ENCODE data around the gene TCERG1L.

Gene TCERG1L

DNA sequence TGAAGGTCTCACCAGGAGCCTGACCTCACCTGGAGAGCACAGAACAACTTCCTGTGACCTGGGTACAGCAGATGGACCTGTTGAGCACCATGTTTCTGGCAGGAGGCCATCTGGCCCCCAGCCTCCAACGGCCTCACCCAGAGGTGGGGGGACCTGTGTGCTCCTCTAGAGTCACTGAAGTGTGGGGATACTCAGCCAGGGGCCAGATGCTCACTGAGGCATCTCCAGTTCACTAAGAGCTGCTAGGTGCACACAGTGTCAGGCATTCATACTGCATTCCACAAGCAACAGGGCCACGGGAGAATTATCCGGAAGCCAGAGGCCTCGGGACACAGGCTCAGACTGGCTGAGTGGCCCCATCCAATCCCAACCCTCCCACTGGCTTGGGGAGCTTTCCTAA, 161.4 kb downstream of the TCERG1L start:
- no peak overlapping the region for H3K9ac ChIP-seq (ENCODE audit: low read depth, low read length)
- no peak overlapping the region for H3K4me3 ChIP-seq (ENCODE audit: low read length)
- no peak overlapping the region for H3K4me2 ChIP-seq (ENCODE audit: low read length)
- no peaks in the 10 kb centered on the region for H3K36me3 ChIP-seq (ENCODE audit: insufficient read depth, low read length)
- H3K27me3 ChIP-seq (ENCODE audit: control insufficient read depth, insufficient read depth, low read length) = no peaks in the 10 kb centered on the region
- peaks cover 30% of the 10 kb centered on the region for H3K9me3 ChIP-seq (replicated peaks; ENCODE audit: low read length)
- no peaks in the 10 kb centered on the region for H3K4me1 ChIP-seq (ENCODE audit: control insufficient read depth, insufficient read depth, low read length)

GRCh38 chr10:131149586-131149985, 161.9 kb downstream of the TCERG1L start:
- H3K4me1 ChIP-seq (ENCODE audit: control insufficient read depth, insufficient read depth, low read length) = no peaks in the 10 kb centered on the region
- no peak overlapping the region for H3K9ac ChIP-seq (ENCODE audit: low read depth, low read length)
- H3K27me3 ChIP-seq (ENCODE audit: control insufficient read depth, insufficient read depth, low read length) = no peaks in the 10 kb centered on the region
- no peak overlapping the region for H3K4me3 ChIP-seq (ENCODE audit: low read length)
- H3K4me2 ChIP-seq (ENCODE audit: low read length) = no peak overlapping the region
- H3K9me3 ChIP-seq (replicated peaks; ENCODE audit: low read length) = peaks cover 24% of the 10 kb centered on the region
- no peaks in the 10 kb centered on the region for H3K36me3 ChIP-seq (ENCODE audit: insufficient read depth, low read length)

DNA sequence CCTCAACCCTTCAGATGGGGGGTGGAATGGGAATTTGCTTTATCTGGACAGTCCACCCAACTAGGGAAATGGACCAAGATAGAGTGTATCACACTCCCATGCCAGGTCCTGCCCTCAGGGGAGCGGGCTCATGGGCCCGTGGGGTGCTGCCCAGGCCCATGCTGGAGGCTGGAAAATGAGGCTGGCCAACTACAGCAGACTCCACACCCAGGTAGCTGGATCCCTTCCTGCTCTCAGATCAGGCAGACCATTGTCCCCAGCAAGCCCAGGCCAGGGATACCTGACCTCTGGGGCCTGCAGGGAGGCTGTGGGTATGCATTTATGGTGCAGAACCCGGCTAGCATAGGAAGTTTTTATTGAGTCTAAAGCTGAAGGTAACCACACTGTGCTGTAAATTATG, 162.4 kb downstream of the TCERG1L start:
- Histone ChIP-seq H3K4me1 (ENCODE audit: control insufficient read depth, insufficient read depth, low read length) (no peaks in the 10 kb centered on the region), H3K9ac (ENCODE audit: low read depth, low read length) (no peak overlapping the region), H3K36me3 (ENCODE audit: insufficient read depth, low read length) (no peaks in the 10 kb centered on the region), H3K4me3 (ENCODE audit: low read length) (no peak overlapping the region), H3K9me3 (replicated peaks; ENCODE audit: low read length) (peaks cover 20% of the 10 kb centered on the region), H3K4me2 (ENCODE audit: low read length) (no peak overlapping the region), H3K27me3 (ENCODE audit: control insufficient read depth, insufficient read depth, low read length) (no peaks in the 10 kb centered on the region)

GRCh38 chr10:131148270-131148669, 163.3 kb downstream of the TCERG1L start:
- H3K9me3 ChIP-seq (replicated peaks; ENCODE audit: low read length) = peaks cover 18% of the 10 kb centered on the region

GRCh38 chr10:131147301-131147975, 164.1 kb downstream of the TCERG1L start:
- Histone ChIP-seq H3K36me3 (ENCODE audit: insufficient read depth, low read length) (no peaks in the 10 kb centered on the region), H3K9me3 (replicated peaks; ENCODE audit: low read length) (peaks cover 17% of the 10 kb centered on the region), H3K4me1 (ENCODE audit: control insufficient read depth, insufficient read depth, low read length) (no peaks in the 10 kb centered on the region)

More at GRCh38 chr10:131148270-131148669, 163.3 kb downstream of the TCERG1L start:
- Histone ChIP-seq H3K9ac (ENCODE audit: low read depth, low read length) (no peak overlapping the region), H3K4me3 (ENCODE audit: low read length) (no peak overlapping the region), H3K36me3 (ENCODE audit: insufficient read depth, low read length) (no peaks in the 10 kb centered on the region), H3K27me3 (ENCODE audit: control insufficient read depth, insufficient read depth, low read length) (no peaks in the 10 kb centered on the region), H3K4me2 (ENCODE audit: low read length) (no peak overlapping the region), H3K4me1 (ENCODE audit: control insufficient read depth, insufficient read depth, low read length) (no peaks in the 10 kb centered on the region)

GRCh38 chr10:131146790-131147189, 164.7 kb downstream of the TCERG1L start:
- peaks cover 21% of the 10 kb centered on the region for H3K9me3 ChIP-seq (replicated peaks; ENCODE audit: low read length)

More at GRCh38 chr10:131147301-131147975, 164.1 kb downstream of the TCERG1L start:
- Histone ChIP-seq H3K4me2 (ENCODE audit: low read length) (no peak overlapping the region), H3K9ac (ENCODE audit: low read depth, low read length) (no peak overlapping the region), H3K4me3 (ENCODE audit: low read length) (no peak overlapping the region), H3K27me3 (ENCODE audit: control insufficient read depth, insufficient read depth, low read length) (no peaks in the 10 kb centered on the region)

GRCh38 chr10:131145756-131146155, 165.8 kb downstream of the TCERG1L start:
- no peaks in the 10 kb centered on the region for H3K4me1 ChIP-seq (ENCODE audit: control insufficient read depth, insufficient read depth, low read length)
- H3K4me3 ChIP-seq (ENCODE audit: low read length) = no peak overlapping the region
- H3K9ac ChIP-seq (ENCODE audit: low read depth, low read length) = no peak overlapping the region
- H3K9me3 ChIP-seq (replicated peaks; ENCODE audit: low read length) = peaks cover 24% of the 10 kb centered on the region
- H3K4me2 ChIP-seq (ENCODE audit: low read length) = no peak overlapping the region
- no peaks in the 10 kb centered on the region for H3K36me3 ChIP-seq (ENCODE audit: insufficient read depth, low read length)
- H3K27me3 ChIP-seq (ENCODE audit: control insufficient read depth, insufficient read depth, low read length) = no peaks in the 10 kb centered on the region

More at GRCh38 chr10:131146790-131147189, 164.7 kb downstream of the TCERG1L start:
- no peak overlapping the region for H3K9ac ChIP-seq (ENCODE audit: low read depth, low read length)
- no peak overlapping the region for H3K4me3 ChIP-seq (ENCODE audit: low read length)
- no peaks in the 10 kb centered on the region for H3K27me3 ChIP-seq (ENCODE audit: control insufficient read depth, insufficient read depth, low read length)
- no peaks in the 10 kb centered on the region for H3K4me1 ChIP-seq (ENCODE audit: control insufficient read depth, insufficient read depth, low read length)
- H3K36me3 ChIP-seq (ENCODE audit: insufficient read depth, low read length) = no peaks in the 10 kb centered on the region
- no peak overlapping the region for H3K4me2 ChIP-seq (ENCODE audit: low read length)

- peaks cover 29% of the 10 kb centered on the region for H3K9me3 ChIP-seq (replicated peaks; ENCODE audit: low read length)
- H3K36me3 ChIP-seq (ENCODE audit: insufficient read depth, low read length) = no peaks in the 10 kb centered on the region
- H3K4me1 ChIP-seq (ENCODE audit: control insufficient read depth, insufficient read depth, low read length) = no peaks in the 10 kb centered on the region
- H3K27me3 ChIP-seq (ENCODE audit: control insufficient read depth, insufficient read depth, low read length) = no peaks in the 10 kb centered on the region
- no peak overlapping the region for H3K9ac ChIP-seq (ENCODE audit: low read depth, low read length)
- H3K4me3 ChIP-seq (ENCODE audit: low read length) = no peak overlapping the region
- H3K4me2 ChIP-seq (ENCODE audit: low read length) = no peak overlapping the region
Measured at GRCh38 chr10:131144711-131145375, 166.7 kb downstream of the TCERG1L start.

GRCh38 chr10:131144196-131144595, 167.3 kb downstream of the TCERG1L start:
- no peak overlapping the region for H3K4me3 ChIP-seq (ENCODE audit: low read length)
- no peaks in the 10 kb centered on the region for H3K27me3 ChIP-seq (ENCODE audit: control insufficient read depth, insufficient read depth, low read length)
- no peaks in the 10 kb centered on the region for H3K4me1 ChIP-seq (ENCODE audit: control insufficient read depth, insufficient read depth, low read length)
- peaks cover 26% of the 10 kb centered on the region for H3K9me3 ChIP-seq (replicated peaks; ENCODE audit: low read length)
- H3K36me3 ChIP-seq (ENCODE audit: insufficient read depth, low read length) = no peaks in the 10 kb centered on the region
- H3K9ac ChIP-seq (ENCODE audit: low read depth, low read length) = no peak overlapping the region
- H3K4me2 ChIP-seq (ENCODE audit: low read length) = no peak overlapping the region

- Histone ChIP-seq H3K4me1 (ENCODE audit: control insufficient read depth, insufficient read depth, low read length) (no peaks in the 10 kb centered on the region), H3K9ac (ENCODE audit: low read depth, low read length) (no peak overlapping the region), H3K36me3 (ENCODE audit: insufficient read depth, low read length) (no peaks in the 10 kb centered on the region), H3K9me3 (replicated peaks; ENCODE audit: low read length) (peaks cover 22% of the 10 kb centered on the region), H3K27me3 (ENCODE audit: control insufficient read depth, insufficient read depth, low read length) (no peaks in the 10 kb centered on the region), H3K4me3 (ENCODE audit: low read length) (no peak overlapping the region), H3K4me2 (ENCODE audit: low read length) (no peak overlapping the region)
Measured at GRCh38 chr10:131143425-131144165, 167.9 kb downstream of the TCERG1L start.

DNA sequence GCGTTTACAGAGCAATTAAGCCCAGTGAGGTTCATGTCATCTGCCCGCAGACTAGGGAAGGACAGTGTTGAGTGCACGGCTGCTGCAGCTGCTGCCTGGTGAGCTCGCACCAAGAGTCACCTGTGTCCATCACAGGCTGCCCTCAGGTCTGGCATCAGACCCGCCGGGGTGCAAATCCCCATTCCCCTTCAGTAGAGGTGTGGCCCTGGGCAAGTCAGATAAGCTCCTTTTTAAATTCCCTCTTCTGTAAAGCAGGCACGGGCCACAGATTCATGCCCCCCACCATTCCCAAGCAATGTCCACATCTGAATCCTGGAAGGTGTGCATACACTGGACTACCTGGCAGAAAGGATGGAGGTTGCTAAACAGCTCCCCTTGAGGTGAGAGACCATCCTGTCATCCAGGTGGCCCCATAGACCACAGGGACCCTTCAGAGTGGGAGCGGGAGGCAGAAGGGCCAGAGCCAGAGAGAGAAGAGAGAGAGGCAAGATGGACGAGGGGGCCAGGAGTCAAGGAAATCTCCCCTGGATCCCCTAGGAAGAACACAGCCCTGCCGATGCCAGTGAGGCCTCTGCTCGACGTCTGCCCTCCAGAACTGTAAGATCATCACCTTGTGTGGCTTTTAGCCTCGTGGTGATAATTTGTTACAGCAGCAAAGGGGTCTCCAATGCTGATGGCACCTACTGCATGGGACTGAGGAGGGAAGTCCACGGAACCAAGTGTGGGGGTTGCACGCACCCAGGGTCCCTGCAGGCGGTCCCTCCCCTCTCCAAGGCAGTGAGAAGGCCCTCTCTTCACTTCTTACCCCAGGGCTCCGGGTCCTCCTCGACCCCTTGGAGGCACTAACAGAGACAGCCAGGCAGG, 168.8 kb downstream of the TCERG1L start:
- no peaks in the 10 kb centered on the region for H3K36me3 ChIP-seq (ENCODE audit: insufficient read depth, low read length)
- H3K4me2 ChIP-seq (ENCODE audit: low read length) = no peak overlapping the region
- no peaks in the 10 kb centered on the region for H3K4me1 ChIP-seq (ENCODE audit: control insufficient read depth, insufficient read depth, low read length)
- H3K9me3 ChIP-seq (replicated peaks; ENCODE audit: low read length) = peaks cover 18% of the 10 kb centered on the region
- no peaks in the 10 kb centered on the region for H3K27me3 ChIP-seq (ENCODE audit: control insufficient read depth, insufficient read depth, low read length)
- H3K4me3 ChIP-seq (ENCODE audit: low read length) = no peak overlapping the region
- H3K9ac ChIP-seq (ENCODE audit: low read depth, low read length) = no peak overlapping the region
